Neural progenitor cell (in vitro differentiated cells): ENCODE measurements around the gene GRK7. TPM values are rescaled to one million over a fixed set of nuclear protein-coding genes. Genes with fewer than 3 reads are reported as not detected.
"Not testable (repeated sequence)": the region's sequence is repeated elsewhere in the genome, so short reads cannot be mapped to it uniquely, and the experiment has no call there.

Experiments used
- DNase-seq: peaks from one replicate; pipeline ENCODE4 v3.0.0-alpha.2; 2016; ENCODE audit warnings: low spot score
- H2AFZ ChIP-seq: fragments of 200-600 bp; sonication (generic); replicated peaks from 2 replicates; pipeline ENCODE4 v1.6.1; 2016; ENCODE audit warnings: antibody characterized with exemption
- H3F3A ChIP-seq: fragments of 200-600 bp; sonication (generic); 2 replicates; pipeline ENCODE4 v1.6.1; 2016; ENCODE audit warnings: antibody characterized with exemption, low read depth
- H3K27ac ChIP-seq: fragments of 200-600 bp; sonication (generic); 2 replicates; pipeline ENCODE4 v1.5.1; 2016; ENCODE audit warnings: mild to moderate bottlenecking
- H3K27me3 ChIP-seq: fragments of 200-600 bp; sonication (generic); 2 replicates; pipeline ENCODE4 v1.6.1; 2016; ENCODE audit warnings: mild to moderate bottlenecking, moderate library complexity
- H3K36me3 ChIP-seq: fragments of 200-600 bp; sonication (generic); 2 replicates; pipeline ENCODE4 v1.5.1; 2016
- H3K4me1 ChIP-seq: fragments of 200-600 bp; sonication (generic); 2 replicates; pipeline ENCODE4 v1.6.1; 2016; ENCODE audit warnings: mixed run types
- H3K4me2 ChIP-seq: fragments of 200-600 bp; sonication (generic); 2 replicates; pipeline ENCODE4 v1.6.1; 2016
- H3K4me3 ChIP-seq: fragments of 200-600 bp; sonication (generic); 2 replicates; pipeline ENCODE4 v1.5.1; 2016
- H3K79me2 ChIP-seq: fragments of 200-600 bp; sonication (generic); 2 replicates; pipeline ENCODE4 v1.6.1; 2016; ENCODE audit warnings: low read depth
- H3K9ac ChIP-seq: fragments of 200-600 bp; sonication (generic); 2 replicates; pipeline ENCODE4 v1.6.1; 2016
- H3K9me3 ChIP-seq: fragments of 200-600 bp; sonication (generic); 2 replicates; pipeline ENCODE4 v1.5.1; 2016; ENCODE audit warnings: low read depth
- H4K20me1 ChIP-seq: fragments of 200-600 bp; sonication (generic); 2 replicates; pipeline ENCODE4 v1.6.1; 2016; ENCODE audit warnings: low read depth
- H3K27ac Mint-ChIP-seq: 3 replicates; pipeline ENCODE4 v1.8.0; 2021; ENCODE audit warnings: mixed read lengths
- H3K27me3 Mint-ChIP-seq: 2 replicates; pipeline ENCODE4 v1.8.0; 2022; ENCODE audit warnings: low read depth, mild to moderate bottlenecking, inconsistent platforms, moderate library complexity, mixed read lengths; ENCODE audit not compliant: insufficient read depth
- H3K36me3 Mint-ChIP-seq: 3 replicates; pipeline ENCODE4 v1.8.0; 2021; ENCODE audit warnings: mixed read lengths
- H3K4me1 Mint-ChIP-seq: 3 replicates; pipeline ENCODE4 v1.8.0; 2021; ENCODE audit warnings: mixed read lengths
- H3K4me3 Mint-ChIP-seq: 3 replicates; pipeline ENCODE4 v1.8.0; 2021; ENCODE audit warnings: mild to moderate bottlenecking, moderate library complexity, mixed read lengths
- H3K9me3 Mint-ChIP-seq: 3 replicates; pipeline ENCODE4 v1.8.0; 2020; ENCODE audit warnings: mixed read lengths
- CTCF ChIP-seq: fragments of 200-600 bp; sonication (generic); IDR thresholded peaks from 2 replicates; pipeline ENCODE4 v1.5.1; 2017; ENCODE audit warnings: antibody characterized with exemption, mild to moderate bottlenecking
- EZH2 ChIP-seq: fragments of 200-600 bp; sonication (generic); IDR thresholded peaks from 2 replicates; pipeline ENCODE4 v1.6.1; 2017; ENCODE audit warnings: antibody characterized with exemption, mild to moderate bottlenecking, moderate library complexity
- EZH2phosphoT487 ChIP-seq: fragments of 200-600 bp; sonication (generic); IDR thresholded peaks from 2 replicates; pipeline ENCODE4 v1.6.1; 2017; ENCODE audit warnings: antibody characterized with exemption
- total RNA-seq: library from RNA; depleted of rRNA; stranded (reverse); fragments of >200 nt; gene quantifications from 2 replicates; pipeline ENCODE4 v1.2.3, GENCODE V29; 2015; ENCODE audit warnings: low replicate concordance

GRK7 gene
- total RNA-seq, 1 donor from 2014 or later, result not detected

GRCh38 chr3:141802316-141803077 lies 39.3 kb downstream of the GRK7 start:
- H3K27ac ChIP-seq, result no peak overlapping the region
- DNase-seq, result no peak
- H3K4me1 Mint-ChIP-seq, result peaks cover 20% of the 10 kb centered on the region
- H3K9me3 Mint-ChIP-seq, result peaks cover 8% of the 10 kb centered on the region
- no peaks in the 10 kb centered on the region for H3K27me3 Mint-ChIP-seq
- H3K36me3 Mint-ChIP-seq, result peaks cover 3% of the 10 kb centered on the region
- no peaks in the 10 kb centered on the region for H3K79me2 ChIP-seq
- no peaks in the 10 kb centered on the region for H4K20me1 ChIP-seq
- no peaks in the 10 kb centered on the region for H3K27me3 ChIP-seq
- peaks cover 19% of the 10 kb centered on the region for H3F3A ChIP-seq
- H3K4me2 ChIP-seq, result no peak overlapping the region
- H3K36me3 ChIP-seq, result no peaks in the 10 kb centered on the region
- TF ChIP-seq EZH2 (no peak), CTCF (no peak), EZH2phosphoT487 (no peak)
- no peak overlapping the region for H3K9ac ChIP-seq
- H3K4me3 Mint-ChIP-seq, result no peak overlapping the region
- no peak overlapping the region for H3K27ac Mint-ChIP-seq
- H2AFZ ChIP-seq, result no peak overlapping the region
- peaks cover 15% of the 10 kb centered on the region for H3K4me1 ChIP-seq
- H3K4me3 ChIP-seq, result no peak overlapping the region
- H3K9me3 ChIP-seq, result no peaks in the 10 kb centered on the region

GRCh38 chr3:141803538-141803937 lies 40.3 kb downstream of the GRK7 start:
- not testable (repeated sequence) for H3K79me2 ChIP-seq, H3K9ac ChIP-seq, H3K4me3 Mint-ChIP-seq, H3F3A ChIP-seq, H3K27me3 Mint-ChIP-seq, H3K36me3 Mint-ChIP-seq, H3K9me3 ChIP-seq, H3K27ac Mint-ChIP-seq, H3K27ac ChIP-seq, DNase-seq, H4K20me1 ChIP-seq, H2AFZ ChIP-seq, H3K4me2 ChIP-seq, H3K27me3 ChIP-seq, H3K9me3 Mint-ChIP-seq, H3K4me3 ChIP-seq, H3K36me3 ChIP-seq, H3K4me1 ChIP-seq
- H3K4me1 Mint-ChIP-seq, result peaks cover 15% of the 10 kb centered on the region

- TF ChIP-seq CTCF (no peak), EZH2 (no peak), EZH2phosphoT487 (no peak)
- Mint-ChIP-seq H3K9me3 (peaks cover 8% of the 10 kb centered on the region), H3K4me3 (no peak overlapping the region), H3K27ac (no peak overlapping the region), H3K27me3 (no peaks in the 10 kb centered on the region), H3K4me1 (peaks cover 11% of the 10 kb centered on the region), H3K36me3 (peaks cover 3% of the 10 kb centered on the region)
- no peak overlapping the region for H3K9ac ChIP-seq
- no peaks in the 10 kb centered on the region for H4K20me1 ChIP-seq
- no peaks in the 10 kb centered on the region for H3K79me2 ChIP-seq
- no peak overlapping the region for H2AFZ ChIP-seq
- H3K4me2 ChIP-seq, result no peak overlapping the region
- no peaks in the 10 kb centered on the region for H3K9me3 ChIP-seq
- no peaks in the 10 kb centered on the region for H3F3A ChIP-seq
- no peaks in the 10 kb centered on the region for H3K27me3 ChIP-seq
- no peak overlapping the region for H3K4me3 ChIP-seq
- no peaks in the 10 kb centered on the region for H3K36me3 ChIP-seq
- H3K4me1 ChIP-seq, result peaks cover 3% of the 10 kb centered on the region
- no peak overlapping the region for H3K27ac ChIP-seq
- DNase-seq, result no peak
Measured at GRCh38 chr3:141804447-141804777, 41.2 kb downstream of the GRK7 start.

GRCh38 chr3:141804778-141805639 lies 41.8 kb downstream of the GRK7 start:
- no peak overlapping the region for H3K4me3 ChIP-seq
- Mint-ChIP-seq H3K4me1 (peaks cover 16% of the 10 kb centered on the region), H3K27ac (no peak overlapping the region), H3K36me3 (peaks cover 3% of the 10 kb centered on the region), H3K9me3 (peaks cover 6% of the 10 kb centered on the region), H3K27me3 (no peaks in the 10 kb centered on the region), H3K4me3 (no peak overlapping the region)
- no peak overlapping the region for H3K4me2 ChIP-seq
- no peak overlapping the region for H3K9ac ChIP-seq
- no peaks in the 10 kb centered on the region for H3K79me2 ChIP-seq
- DNase-seq, result no peak
- H3K36me3 ChIP-seq, result no peaks in the 10 kb centered on the region
- TF ChIP-seq EZH2 (no peak), EZH2phosphoT487 (no peak), CTCF (no peak)
- H3F3A ChIP-seq, result no peaks in the 10 kb centered on the region
- H3K27ac ChIP-seq, result no peak overlapping the region
- no peaks in the 10 kb centered on the region for H4K20me1 ChIP-seq
- H3K4me1 ChIP-seq, result peaks cover 3% of the 10 kb centered on the region
- no peak overlapping the region for H2AFZ ChIP-seq
- no peaks in the 10 kb centered on the region for H3K9me3 ChIP-seq
- no peaks in the 10 kb centered on the region for H3K27me3 ChIP-seq
